GM12873 (cell line): ENCODE results near the gene RNASEH2B.

Experiments used
- CTCF ChIP-seq: IDR thresholded peaks from 2 replicates; pipeline ENCODE4 v1.5.1; 2012; ENCODE audit warnings: low read depth, mild to moderate bottlenecking, moderate library complexity, low read length, control low read depth; ENCODE audit not compliant: insufficient read depth; ENCODE audit errors: missing control alignments

Gene RNASEH2B

GRCh38 chr13:50891206-50891605, 18.4 kb upstream of the RNASEH2B start:
- TF ChIP-seq CTCF, result no peak

- no peak for TF ChIP-seq CTCF
Observed at GRCh38 chr13:50892210-50892944, 17.2 kb upstream of the RNASEH2B start.

- TF ChIP-seq CTCF, result no peak
Observed at GRCh38 chr13:50893211-50893852, 16.3 kb upstream of the RNASEH2B start.

- TF ChIP-seq CTCF, result no peak
Observed at GRCh38 chr13:50894012-50894411, 15.6 kb upstream of the RNASEH2B start.

- TF ChIP-seq CTCF, result no peak
Observed at GRCh38 chr13:50894504-50894903, 15.1 kb upstream of the RNASEH2B start.

GRCh38 chr13:50898338-50898737, 11.3 kb upstream of the RNASEH2B start:
- TF ChIP-seq CTCF, result no peak

- no peak for TF ChIP-seq CTCF
Observed at GRCh38 chr13:50901701-50902100, 7.9 kb upstream of the RNASEH2B start.
